LNCAP (cell line): Measurements from ENCODE around the gene SKI.

Experiments
- TF ChIP-seq, protein P1 (sequence below): fragments of 450-650 bp; IDR thresholded peaks from 2 replicates; pipeline ENCODE4 v1.5.1; 2017; ENCODE audit warnings: mild to moderate bottlenecking

SKI gene

DNA sequence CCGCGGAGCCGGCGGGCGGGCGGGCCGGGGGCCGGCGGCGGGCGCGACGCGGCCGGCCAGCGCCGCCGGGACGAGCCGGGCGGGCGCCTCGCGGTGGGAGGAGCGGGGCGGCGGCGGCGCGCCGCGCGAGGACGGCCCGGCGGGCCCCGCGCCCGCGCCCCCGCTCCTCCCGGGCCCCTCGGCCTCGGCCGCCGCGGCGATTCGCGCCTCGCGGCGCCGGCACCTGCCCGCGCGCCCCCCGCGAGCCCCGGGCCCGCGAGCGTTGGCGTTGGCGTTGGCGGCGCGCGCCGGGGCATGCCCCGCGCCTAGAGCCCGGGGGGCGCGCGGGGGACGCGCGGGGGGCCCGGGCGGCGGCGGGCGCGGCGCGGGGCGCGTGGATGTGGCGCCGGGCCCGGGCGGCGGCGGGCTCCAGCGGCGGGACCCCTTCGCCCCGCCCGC is at the start of gene SKI:
Gene SKI, plus strand, starts transcription at position 163 of the 438 bp plus-strand sequence. CDS start 448 bp downstream, outside the sequence.
- TF ChIP-seq, protein P1, sequence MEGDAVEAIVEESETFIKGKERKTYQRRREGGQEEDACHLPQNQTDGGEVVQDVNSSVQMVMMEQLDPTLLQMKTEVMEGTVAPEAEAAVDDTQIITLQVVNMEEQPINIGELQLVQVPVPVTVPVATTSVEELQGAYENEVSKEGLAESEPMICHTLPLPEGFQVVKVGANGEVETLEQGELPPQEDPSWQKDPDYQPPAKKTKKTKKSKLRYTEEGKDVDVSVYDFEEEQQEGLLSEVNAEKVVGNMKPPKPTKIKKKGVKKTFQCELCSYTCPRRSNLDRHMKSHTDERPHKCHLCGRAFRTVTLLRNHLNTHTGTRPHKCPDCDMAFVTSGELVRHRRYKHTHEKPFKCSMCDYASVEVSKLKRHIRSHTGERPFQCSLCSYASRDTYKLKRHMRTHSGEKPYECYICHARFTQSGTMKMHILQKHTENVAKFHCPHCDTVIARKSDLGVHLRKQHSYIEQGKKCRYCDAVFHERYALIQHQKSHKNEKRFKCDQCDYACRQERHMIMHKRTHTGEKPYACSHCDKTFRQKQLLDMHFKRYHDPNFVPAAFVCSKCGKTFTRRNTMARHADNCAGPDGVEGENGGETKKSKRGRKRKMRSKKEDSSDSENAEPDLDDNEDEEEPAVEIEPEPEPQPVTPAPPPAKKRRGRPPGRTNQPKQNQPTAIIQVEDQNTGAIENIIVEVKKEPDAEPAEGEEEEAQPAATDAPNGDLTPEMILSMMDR, result no peak

DNA sequence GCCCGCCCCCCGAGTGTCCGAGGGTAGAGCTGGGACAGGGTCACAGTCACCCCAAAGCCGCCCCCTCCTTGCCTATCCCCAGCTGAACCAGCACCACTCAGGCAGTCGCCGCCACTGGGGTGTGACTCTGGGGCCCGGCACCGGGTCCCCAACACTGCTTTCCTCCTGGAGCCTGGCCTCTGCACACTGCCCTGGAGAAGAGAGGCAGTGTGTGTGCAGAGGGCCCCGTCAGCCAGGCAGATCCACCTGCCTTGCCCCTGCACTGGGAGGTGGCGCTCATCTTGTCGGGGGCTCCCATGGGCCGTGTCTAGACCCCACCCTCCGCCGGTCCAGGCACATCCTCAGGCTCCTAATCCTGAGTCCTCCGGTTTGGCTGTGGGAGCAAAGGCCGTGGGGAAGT is 49.2 kb upstream of the SKI start:
- TF ChIP-seq, protein P1, result no peak

DNA sequence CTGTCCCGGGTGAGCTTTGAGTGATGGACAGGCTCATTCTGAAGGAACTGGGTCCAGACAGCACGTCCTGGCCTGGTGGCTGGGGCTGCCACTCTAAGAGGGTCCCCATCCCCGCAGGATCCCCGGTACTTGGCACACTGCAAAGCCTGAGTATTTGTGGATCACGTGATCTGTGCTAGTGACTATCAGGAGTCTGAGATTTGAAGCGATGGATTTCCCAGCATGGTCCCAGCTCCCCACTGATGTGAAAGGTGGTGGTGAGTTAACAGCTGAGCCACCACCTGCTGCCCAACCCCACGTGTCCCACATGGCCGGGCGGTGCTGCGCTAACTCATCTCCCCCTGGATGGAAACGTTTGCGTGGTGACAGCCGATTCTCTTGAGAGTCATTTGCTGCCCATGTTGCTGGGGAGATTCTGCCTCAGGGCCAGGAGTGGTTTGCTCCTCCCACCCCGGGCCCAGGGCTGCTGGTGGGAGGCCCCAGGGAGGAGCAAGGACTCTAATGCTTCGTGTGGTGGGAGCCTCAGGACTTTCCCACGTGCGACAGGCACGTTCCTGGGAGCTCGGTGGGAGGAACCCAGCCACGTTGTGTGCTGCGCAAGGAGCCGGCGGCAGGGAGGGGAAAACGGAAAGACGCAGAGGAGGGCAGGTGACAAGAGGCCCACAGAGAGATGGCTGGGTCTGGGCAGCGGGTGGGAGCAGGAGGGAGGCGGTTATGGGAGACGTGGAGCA is 48.7 kb upstream of the SKI start:
- TF ChIP-seq, protein P1, result no peak

DNA sequence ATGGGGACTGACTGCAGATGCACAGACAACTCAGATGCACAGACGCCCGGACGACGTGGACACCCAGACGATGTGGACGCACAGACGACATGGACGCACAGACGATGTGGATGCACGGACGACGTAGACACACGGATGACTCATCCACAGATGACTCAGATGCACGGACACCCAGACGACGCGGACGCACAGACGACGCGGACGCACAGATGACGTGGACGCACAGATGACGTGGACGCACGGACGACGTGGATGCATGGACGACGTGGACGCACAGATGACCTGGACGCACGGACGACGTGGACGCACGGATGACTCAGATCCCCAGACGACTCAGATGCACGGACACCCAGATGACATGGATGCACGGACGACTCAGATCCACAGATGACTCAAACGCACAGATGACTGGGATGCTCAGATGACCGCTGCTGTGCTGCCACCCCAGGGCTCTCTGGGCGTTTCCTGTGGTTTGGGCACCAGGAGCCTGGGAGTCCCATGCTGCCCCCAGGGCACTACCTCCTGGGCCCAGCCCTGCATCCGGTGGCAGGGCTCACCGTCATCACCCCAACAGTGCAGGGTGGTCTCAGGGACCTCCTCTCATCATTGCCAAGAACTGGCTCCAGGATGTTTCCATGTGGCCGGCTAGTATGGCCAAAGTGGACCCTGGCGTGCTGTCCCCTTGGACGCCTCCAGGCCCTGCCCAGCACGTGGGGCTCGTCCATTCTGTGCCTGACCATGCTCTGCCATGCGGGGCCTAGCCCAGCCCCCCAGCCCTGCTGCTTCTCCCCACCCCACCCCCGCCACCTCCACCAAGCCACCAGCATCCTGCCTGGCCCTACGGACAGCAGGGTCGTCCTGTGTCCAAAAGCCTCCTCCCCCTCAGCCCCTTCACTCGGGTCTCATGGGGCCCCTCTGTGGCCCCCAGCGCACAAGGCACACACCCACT is 47.5 kb upstream of the SKI start:
- TF ChIP-seq, protein P1, result no peak

DNA sequence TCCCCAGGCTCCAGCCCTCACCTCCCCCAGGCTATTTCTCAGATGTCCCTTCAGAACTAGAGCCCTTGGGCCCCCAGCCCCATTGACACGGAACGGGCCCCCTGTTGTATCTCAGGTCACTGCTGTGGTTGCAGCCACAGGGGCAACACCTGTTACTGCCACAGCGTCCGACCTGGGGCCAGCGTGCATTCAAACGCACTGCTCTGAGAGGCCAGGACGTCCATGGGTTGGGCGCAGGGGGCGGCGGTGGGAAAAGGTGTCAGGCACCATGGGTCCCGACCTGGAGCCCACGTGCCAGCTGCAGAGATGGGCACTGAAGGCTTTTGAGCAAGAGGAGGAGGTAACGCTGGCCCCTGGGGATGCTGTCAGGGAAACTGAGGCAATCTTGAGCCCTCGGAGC is 46.8 kb upstream of the SKI start:
- TF ChIP-seq, protein P1, result no peak

DNA sequence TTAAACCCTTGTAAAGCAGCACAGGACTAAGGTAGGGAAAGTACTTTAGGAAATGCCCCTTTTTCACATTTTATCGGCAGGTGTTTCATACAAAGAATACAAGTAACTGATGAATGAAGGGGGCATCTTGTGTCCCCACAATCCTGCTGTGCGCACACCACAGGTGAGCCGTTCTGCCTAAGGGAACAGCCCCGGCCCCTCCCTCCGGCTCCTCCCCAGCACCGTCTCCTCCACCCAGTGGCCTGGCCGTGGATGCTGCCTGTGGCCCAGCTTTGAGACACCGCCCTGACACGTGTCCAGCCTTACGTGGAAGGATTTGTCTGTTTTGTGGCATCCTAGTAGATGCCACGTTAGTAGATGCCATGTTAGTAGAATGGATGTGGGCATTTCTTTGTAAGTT is 46.4 kb upstream of the SKI start:
- TF ChIP-seq, protein P1, result no peak

DNA sequence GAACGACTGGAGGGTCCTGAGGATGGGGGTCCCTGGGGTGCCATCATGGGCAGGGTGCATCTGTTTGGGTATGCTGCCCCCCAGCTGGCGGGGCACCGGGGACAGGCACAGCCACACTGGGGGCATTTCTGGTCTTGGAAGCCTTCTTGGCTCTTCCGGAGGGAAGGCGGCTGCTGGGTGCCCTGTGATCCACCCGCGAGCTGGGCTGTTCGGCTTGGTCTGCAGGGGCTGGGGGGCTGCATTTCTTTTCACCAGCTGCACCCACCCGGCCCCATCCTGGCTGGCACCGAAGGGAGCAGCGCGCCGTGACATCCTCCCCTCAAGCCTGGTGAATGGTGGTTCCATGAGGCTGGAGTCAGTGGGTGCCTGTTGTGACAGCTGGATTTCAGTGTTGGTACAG is 45.7 kb upstream of the SKI start:
- TF ChIP-seq, protein P1, result no peak
